GM10266 (cell line): Measurements from ENCODE around the gene CBX2.

Source experiments
- DNase-seq: peaks from one replicate; pipeline ENCODE4 v3.0.0; 2012; ENCODE audit errors: extremely low spot score
- TF ChIP-seq, protein P1 (sequence below): IDR thresholded peaks from 2 replicates; pipeline ENCODE4 v1.5.1; 2012; ENCODE audit warnings: mild to moderate bottlenecking, low read depth; ENCODE audit not compliant: control insufficient read depth, insufficient read depth; ENCODE audit errors: missing control alignments

The CBX2 gene

DNA sequence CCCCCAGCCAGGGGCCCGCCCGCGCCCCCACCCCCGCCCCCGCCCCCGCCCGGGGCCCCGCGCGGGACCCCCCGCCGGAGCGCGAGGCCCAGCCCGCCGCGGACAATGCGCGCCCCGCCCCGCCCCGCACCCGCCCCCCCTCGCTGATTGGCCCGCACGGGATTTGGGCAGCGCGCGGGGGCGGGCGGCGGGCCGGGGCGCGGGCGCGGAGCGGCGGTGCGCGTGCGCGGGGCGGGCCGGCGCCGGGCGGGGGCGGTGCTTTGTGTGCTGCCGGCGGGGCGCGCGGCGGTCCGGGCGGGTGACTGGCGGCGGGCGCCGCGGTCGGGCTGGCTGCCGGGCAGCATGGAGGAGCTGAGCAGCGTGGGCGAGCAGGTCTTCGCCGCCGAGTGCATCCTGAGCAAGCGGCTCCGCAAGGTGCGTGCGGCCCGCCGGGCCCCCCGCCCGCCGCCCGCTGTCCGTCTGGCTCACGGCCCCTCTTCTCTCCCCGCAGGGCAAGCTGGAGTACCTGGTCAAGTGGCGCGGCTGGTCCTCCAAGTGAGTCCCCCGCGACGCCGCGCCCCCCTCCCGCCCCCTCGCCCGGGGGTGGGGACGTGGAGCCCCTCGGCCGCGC, at the start of gene CBX2:
TSS of gene CBX2 (plus strand) at position 255 of the 610 bp plus-strand sequence. CDS start at position 343, 88 bp downstream.
- DNase-seq, result peak; percentile 99
- TF ChIP-seq, protein P1, sequence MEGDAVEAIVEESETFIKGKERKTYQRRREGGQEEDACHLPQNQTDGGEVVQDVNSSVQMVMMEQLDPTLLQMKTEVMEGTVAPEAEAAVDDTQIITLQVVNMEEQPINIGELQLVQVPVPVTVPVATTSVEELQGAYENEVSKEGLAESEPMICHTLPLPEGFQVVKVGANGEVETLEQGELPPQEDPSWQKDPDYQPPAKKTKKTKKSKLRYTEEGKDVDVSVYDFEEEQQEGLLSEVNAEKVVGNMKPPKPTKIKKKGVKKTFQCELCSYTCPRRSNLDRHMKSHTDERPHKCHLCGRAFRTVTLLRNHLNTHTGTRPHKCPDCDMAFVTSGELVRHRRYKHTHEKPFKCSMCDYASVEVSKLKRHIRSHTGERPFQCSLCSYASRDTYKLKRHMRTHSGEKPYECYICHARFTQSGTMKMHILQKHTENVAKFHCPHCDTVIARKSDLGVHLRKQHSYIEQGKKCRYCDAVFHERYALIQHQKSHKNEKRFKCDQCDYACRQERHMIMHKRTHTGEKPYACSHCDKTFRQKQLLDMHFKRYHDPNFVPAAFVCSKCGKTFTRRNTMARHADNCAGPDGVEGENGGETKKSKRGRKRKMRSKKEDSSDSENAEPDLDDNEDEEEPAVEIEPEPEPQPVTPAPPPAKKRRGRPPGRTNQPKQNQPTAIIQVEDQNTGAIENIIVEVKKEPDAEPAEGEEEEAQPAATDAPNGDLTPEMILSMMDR, result no peak

DNA sequence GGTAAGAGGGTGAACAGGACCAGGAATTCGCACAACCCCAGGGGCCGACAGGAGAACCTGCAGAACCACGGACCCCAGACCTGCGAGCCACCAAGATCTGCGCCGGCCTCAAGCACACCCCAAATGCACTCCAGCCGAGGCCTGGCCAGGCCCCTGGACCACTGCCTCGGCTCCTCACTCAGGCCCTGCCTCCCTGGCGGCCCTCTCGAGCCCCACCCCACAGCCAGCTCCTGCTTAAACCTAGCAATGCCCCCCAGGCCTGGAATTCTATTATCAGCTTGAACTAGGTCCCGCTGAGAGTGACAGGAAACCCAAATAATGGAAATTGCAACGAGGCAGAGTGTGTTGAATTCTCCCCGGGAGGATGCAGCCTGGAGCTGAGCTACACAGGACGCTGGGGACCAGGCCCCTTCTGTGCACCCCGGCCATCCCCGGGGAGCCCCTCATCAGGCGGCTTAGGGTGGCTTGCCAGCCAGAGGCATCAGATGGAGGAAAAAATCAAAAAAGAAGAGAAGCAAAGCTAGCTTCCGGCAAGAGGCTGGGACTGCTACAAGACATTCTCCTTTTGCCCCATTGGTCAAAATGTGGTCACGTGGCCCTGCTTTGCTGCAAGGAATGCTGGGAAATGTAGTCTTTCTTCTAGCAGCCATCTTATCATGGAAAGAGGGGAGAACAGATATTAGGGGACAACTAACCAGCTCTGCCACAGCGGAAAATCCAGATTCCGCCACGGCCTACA, 49.6 kb upstream of the CBX2 start:
- TF ChIP-seq, protein P1, result no peak
- DNase-seq, result peak; percentile 96

DNA sequence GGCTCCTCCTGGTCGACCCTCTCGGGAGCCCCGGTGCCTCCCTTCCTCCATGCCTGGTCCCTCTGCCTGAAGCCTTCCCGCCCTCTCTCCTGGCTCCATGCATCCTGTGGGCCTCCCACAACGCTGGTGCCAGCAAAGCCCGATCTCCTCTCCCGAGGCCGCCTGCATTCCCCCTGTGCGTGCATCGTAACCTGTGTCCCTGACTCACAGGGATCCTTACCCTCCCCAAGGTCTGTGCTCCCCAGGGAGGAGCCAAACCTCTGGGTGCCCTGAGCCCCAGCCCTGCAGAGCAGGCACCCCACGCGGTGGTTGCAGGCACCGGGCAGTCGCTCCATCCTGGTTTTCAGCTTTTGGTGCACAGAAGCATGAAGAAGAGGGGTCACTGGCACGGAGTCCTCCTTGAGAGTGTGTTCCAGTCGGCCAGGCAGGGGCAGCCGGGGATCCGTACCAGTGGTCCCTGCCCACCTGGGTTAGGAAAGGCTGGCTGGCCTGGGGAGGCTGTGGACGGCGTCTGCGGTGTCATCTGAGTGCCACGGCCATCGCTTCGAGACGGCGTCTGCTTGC, 49.0 kb upstream of the CBX2 start:
- TF ChIP-seq, protein P1, result no peak
- no peak for DNase-seq

DNA sequence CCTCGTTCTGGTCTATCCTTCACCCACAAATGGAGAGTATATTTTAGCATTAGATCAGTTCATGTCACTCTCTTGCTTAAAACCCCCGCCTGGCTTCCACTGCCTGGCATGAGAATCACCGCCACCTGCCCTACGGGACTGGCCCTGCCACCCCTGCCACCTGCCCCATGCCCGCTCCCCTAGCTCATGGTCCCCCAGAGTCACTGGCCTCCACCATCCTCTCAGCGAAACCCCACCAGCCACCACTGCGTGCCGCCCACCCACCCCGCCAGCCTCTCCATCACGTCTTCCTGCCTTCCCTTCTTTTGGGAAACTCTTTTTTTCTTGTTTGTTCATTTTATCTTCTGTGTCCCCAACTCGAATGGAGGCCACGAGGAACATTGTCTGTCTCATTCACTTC, 48.2 kb upstream of the CBX2 start:
- no peak for DNase-seq
- TF ChIP-seq, protein P1, result no peak

DNA sequence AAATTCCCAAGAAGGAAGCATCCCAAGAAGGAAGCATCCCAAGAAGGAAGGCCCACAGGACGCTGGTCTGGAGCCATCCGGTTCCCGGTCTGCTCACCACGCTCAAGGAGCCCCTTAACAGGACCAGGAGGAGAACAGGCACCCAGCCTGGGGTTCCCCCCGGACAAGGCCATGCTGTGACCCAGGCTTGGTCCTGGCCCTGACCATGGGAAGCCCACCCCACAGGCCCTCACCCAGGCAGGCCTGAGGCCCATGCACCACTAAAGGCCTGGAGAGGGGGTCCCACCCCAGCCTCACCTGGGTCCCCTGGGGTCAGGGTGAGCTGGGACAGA, 47.5 kb upstream of the CBX2 start:
- TF ChIP-seq, protein P1, result no peak
- no peak for DNase-seq

DNA sequence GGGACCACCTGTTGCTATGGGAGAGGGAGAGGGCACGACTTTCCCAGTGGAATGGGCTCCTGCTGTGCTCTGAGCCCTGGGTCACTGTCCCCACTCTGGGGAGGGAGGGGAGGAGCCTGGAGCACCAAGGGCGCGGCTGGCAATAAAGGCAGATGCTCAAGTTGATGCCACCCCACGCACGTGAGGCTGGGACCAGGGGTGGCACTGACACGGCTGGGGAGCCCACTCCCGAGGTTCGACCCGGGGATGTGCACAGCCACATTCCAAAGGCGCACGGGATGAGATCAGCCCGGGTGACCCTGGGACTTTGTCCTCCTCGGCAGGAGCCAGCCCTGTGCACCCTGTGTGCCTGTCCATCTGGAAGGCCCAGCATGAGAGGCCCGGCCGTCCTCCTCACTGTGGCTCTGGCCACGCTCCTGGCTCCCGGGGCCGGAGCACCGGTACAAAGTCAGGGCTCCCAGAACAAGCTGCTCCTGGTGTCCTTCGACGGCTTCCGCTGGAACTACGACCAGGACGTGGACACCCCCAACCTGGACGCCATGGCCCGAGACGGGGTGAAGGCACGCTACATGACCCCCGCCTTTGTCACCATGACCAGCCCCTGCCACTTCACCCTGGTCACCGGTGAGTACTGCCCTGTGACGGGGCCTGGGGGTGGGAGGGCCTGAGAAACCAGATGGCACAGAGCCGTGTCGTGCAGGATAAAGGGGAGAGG, 47.0 kb upstream of the CBX2 start, which contains the start of gene ENPP7:
TSS of gene ENPP7 (plus strand) at position 175 of the 715 bp plus-strand sequence. CDS start at position 372, 197 bp downstream.
- no peak for DNase-seq
- TF ChIP-seq, protein P1, result no peak

DNA sequence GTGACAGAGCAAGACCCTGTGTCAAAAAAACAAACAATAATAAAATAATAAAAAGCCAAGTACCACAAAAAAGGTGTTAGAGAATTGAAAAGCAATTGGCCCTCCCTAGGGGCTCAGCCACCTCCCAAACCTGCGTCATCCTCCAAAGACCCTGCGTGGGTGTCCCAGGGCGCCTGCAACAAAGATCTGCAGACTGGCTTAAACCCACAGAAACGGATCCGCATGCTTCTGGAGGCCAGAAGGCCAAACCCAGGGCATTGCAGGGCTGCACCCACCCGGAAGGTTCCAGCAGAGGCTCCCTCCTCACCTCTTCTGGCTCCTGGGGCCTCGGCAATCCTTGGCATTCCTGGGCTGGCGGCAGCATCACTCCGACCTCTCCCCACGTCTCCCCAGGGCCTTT, 45.7 kb upstream of the CBX2 start:
- TF ChIP-seq, protein P1, result no peak
- DNase-seq, result no peak
